SK-N-MC (cell line): ENCODE data around the gene AGRP.
"Not testable (repeated sequence)": the region's sequence is repeated elsewhere in the genome, so short reads cannot be mapped to it uniquely, and the experiment has no call there.

Source experiments
- DNase-seq: peaks from one replicate; pipeline ENCODE4 v3.0.0-alpha.2; 2011; ENCODE audit warnings: low read depth, low spot score
- H3K27ac ChIP-seq: fragments of 200-600 bp; sonication (generic); 2 replicates; pipeline ENCODE4 v1.5.1; 2016; ENCODE audit warnings: mixed run types
- H3K36me3 ChIP-seq: fragments of 200-600 bp; sonication (generic); 2 replicates; pipeline ENCODE4 v1.6.1; 2017; ENCODE audit warnings: antibody characterized with exemption, low read length, mixed read lengths; ENCODE audit not compliant: insufficient read depth
- H3K4me3 ChIP-seq: fragments of 200-600 bp; sonication (generic); 2 replicates; pipeline ENCODE4 v1.5.1; 2016
- H3K9ac ChIP-seq: fragments of 200-600 bp; sonication (generic); 2 replicates; pipeline ENCODE4 v1.8.0; 2017; ENCODE audit warnings: mixed run types, mixed read lengths; ENCODE audit not compliant: insufficient read length
- H3K9me3 ChIP-seq: fragments of 200-600 bp; sonication (generic); 2 replicates; pipeline ENCODE4 v1.6.1; 2017; ENCODE audit warnings: low read depth, mild to moderate bottlenecking, antibody characterized with exemption, low read length, moderate library complexity, mixed read lengths
- EZH2 ChIP-seq: fragments of 200-600 bp; sonication (generic); IDR thresholded peaks from one replicate; pipeline ENCODE4 v1.6.1; 2017; ENCODE audit warnings: antibody characterized with exemption
- FOXP2 ChIP-seq: optimal IDR thresholded peaks from 2 replicates; pipeline ENCODE3; 2011; ENCODE audit warnings: mild to moderate bottlenecking, moderate library complexity; ENCODE audit not compliant: insufficient read depth; ENCODE audit errors: extremely low read length, control extremely low read depth
- POLR2AphosphoS5 ChIP-seq: IDR thresholded peaks from 2 replicates; pipeline ENCODE4 v1.6.1; 2012; ENCODE audit warnings: mild to moderate bottlenecking, low read depth, low read length, borderline replicate concordance

Gene AGRP

GRCh38 chr16:67525176-67525860, 42.0 kb upstream of the AGRP start:
- Histone ChIP-seq H3K9me3 (no peaks in the 10 kb centered on the region), H3K36me3 (no peaks in the 10 kb centered on the region), H3K4me3 (no peak overlapping the region), H3K27ac (no peak overlapping the region), H3K9ac (no peak overlapping the region)
- no peak for DNase-seq
- no peak for TF ChIP-seq EZH2

- Histone ChIP-seq H3K4me3 (peak overlapping the region; percentile 77), H3K9me3 (no peaks in the 10 kb centered on the region), H3K36me3 (no peaks in the 10 kb centered on the region), H3K9ac (no peak overlapping the region), H3K27ac (no peak overlapping the region)
- TF ChIP-seq POLR2AphosphoS5 (no peak), FOXP2 (no peak), EZH2 (no peak)
- DNase-seq, result peak; percentile 47
These were observed 37.9 kb upstream of the AGRP start for GRCh38 chr16:67521095-67521804.

- no peak for DNase-seq
- no peak overlapping the region for H3K27ac ChIP-seq
These were observed 35.9 kb upstream of the AGRP start for GRCh38 chr16:67519242-67519641.

GRCh38 chr16:67518676-67519075, 35.3 kb upstream of the AGRP start:
- H3K4me3 ChIP-seq, result no peak overlapping the region

More at GRCh38 chr16:67519242-67519641, 35.9 kb upstream of the AGRP start:
- TF ChIP-seq EZH2 (no peak), FOXP2 (no peak), POLR2AphosphoS5 (no peak)
- no peak overlapping the region for H3K4me3 ChIP-seq
- no peaks in the 10 kb centered on the region for H3K36me3 ChIP-seq
- no peaks in the 10 kb centered on the region for H3K9me3 ChIP-seq
- H3K9ac ChIP-seq, result no peak overlapping the region

DNA sequence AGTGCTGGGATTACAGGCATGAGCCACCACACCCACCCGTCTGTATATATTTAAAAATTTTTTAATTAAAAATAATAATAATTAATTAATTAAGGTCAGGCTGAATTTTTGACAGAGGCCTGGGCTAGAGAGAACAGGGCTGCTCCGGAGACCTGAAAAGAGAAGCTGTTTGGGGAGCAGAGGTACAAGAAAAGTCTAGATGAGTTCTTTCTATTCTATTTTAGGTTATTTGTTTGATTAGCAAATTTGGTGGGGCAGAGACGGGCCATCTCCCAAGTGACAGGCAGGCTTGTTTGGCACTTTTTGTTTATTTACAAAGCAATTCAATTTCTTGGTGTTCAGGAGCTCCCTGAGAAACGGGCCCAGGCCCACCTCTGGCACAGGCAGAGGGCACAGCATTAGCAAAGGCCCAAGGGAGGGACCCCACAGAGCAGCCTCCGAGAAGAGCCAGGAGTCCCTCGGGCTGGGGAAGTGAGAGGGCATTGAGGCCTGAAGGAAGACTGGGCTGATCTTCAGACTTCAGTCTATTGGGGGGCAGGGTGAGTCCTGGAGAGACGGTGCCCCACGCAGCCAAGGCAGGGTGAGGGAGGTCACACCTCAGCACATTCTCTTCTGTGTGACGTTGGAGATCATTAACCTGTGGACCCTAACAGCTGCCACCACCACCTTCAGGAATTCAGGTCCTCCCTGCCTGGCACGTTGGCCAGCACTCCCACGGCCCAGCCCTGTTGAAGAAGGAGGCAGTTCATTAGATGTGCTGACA, 34.5 kb upstream of the AGRP start:
- no peaks in the 10 kb centered on the region for H3K36me3 ChIP-seq
- no peak overlapping the region for H3K4me3 ChIP-seq
- TF ChIP-seq EZH2, result no peak
- no peak for TF ChIP-seq POLR2AphosphoS5
- TF ChIP-seq FOXP2, result no peak
- H3K9me3 ChIP-seq, result no peaks in the 10 kb centered on the region
- no peak for DNase-seq
- H3K27ac ChIP-seq, result no peak overlapping the region
- no peak overlapping the region for H3K9ac ChIP-seq

More at GRCh38 chr16:67518676-67519075, 35.3 kb upstream of the AGRP start:
- no peaks in the 10 kb centered on the region for H3K36me3 ChIP-seq
- no peak overlapping the region for H3K27ac ChIP-seq
- TF ChIP-seq POLR2AphosphoS5, result no peak
- no peak for TF ChIP-seq EZH2
- TF ChIP-seq FOXP2, result no peak
- no peak for DNase-seq
- H3K9ac ChIP-seq, result no peak overlapping the region
- H3K9me3 ChIP-seq, result no peaks in the 10 kb centered on the region

DNA sequence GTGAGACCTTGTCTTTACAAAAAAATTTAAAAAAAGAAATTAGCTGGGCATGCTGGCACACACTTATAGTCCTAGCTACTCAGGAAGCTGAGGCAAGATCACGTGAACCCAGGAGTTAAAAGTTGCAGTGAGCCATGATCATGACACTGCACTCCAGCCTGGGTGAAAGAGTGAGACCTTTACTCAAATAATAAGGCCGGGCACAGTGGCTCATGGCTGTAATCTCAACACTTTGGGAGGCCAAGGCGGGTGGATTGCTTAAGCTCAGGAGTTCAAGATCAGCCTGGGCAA, 33.8 kb upstream of the AGRP start:
- Histone ChIP-seq H3K9ac (no peak overlapping the region), H3K9me3 (no peaks in the 10 kb centered on the region), H3K36me3 (no peaks in the 10 kb centered on the region), H3K27ac (no peak overlapping the region), H3K4me3 (no peak overlapping the region)
- no peak for DNase-seq
- no peak for TF ChIP-seq EZH2
- no peak for TF ChIP-seq POLR2AphosphoS5
- no peak for TF ChIP-seq FOXP2

DNA sequence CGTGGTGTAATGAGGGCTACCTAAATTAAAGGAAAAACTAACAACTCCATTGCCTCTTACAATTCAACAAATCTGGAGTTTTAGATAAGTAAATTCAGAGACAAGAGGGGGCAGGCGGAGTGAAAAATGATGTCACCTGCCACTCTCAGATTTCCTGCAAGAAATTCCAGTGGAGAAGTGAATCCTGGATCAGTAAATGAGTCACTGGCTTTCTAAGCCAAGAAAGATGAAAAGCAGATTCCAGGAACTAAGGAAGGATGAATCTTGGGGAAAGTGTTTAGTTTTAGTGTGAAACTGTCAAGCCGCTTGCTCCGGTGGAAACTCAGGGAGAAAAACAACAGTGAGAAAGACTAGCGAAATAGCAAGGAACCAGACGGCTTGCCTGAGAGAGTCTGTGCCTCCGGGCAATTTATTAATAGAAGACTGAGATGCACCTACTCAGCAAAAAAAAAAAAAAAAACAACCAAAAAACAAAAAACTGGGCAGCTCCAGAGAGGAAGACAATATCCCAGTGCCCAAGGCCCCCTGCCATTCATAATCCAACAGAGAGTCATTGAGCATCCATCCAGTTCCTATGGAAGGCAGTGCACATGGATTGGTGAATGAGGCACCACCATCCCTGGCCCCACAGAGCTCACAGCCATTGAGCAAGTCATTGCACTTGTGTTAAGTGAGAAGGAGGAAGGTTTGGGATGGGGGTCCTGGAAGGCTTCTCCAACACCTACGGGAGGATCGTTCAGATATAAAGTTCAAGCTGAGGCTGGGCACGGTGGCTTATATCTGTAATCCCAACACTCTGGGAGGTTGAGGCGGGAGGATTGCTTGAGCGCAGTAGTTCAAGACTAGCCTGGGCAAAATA, 33.2 kb upstream of the AGRP start:
- H3K4me3 ChIP-seq, result no peak overlapping the region
- no peak overlapping the region for H3K27ac ChIP-seq
- TF ChIP-seq POLR2AphosphoS5, result no peak
- TF ChIP-seq EZH2, result no peak
- no peak for TF ChIP-seq FOXP2
- no peak for DNase-seq
- no peaks in the 10 kb centered on the region for H3K9me3 ChIP-seq
- H3K9ac ChIP-seq, result no peak overlapping the region
- H3K36me3 ChIP-seq, result no peaks in the 10 kb centered on the region

DNA sequence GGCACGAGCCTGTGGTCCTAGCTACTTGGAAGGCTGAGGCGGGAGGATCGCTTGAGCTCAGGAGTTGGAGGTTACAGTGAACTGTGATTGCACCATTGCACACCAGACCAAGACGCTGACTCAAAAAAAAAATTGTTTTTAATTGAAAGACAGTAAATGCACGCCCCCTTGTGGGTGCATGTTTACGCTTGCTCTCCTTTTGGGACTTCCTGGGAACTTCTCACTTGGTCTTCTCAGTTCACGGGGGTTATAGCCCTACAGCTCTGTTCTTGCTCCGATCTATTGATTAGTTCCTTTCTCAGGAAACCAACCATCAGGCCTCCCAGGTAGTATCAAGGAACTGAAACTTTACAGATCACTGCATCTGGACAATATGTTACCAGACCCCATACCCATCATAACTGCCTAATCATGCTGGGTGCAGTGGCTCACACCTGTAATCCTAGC, 31.1 kb upstream of the AGRP start:
- Histone ChIP-seq H3K4me3 (no peak overlapping the region), H3K27ac (no peak overlapping the region), H3K9me3 (no peaks in the 10 kb centered on the region), H3K9ac (no peak overlapping the region), H3K36me3 (no peaks in the 10 kb centered on the region)
- no peak for TF ChIP-seq FOXP2
- TF ChIP-seq EZH2, result no peak
- TF ChIP-seq POLR2AphosphoS5, result no peak
- DNase-seq, result peak; percentile 32

GRCh38 chr16:67513892-67514291, 30.5 kb upstream of the AGRP start:
- not testable (repeated sequence) for H3K36me3 ChIP-seq, DNase-seq, H3K4me3 ChIP-seq, H3K9ac ChIP-seq, H3K9me3 ChIP-seq, H3K27ac ChIP-seq
